HG03135 (cell line): ENCODE results near the gene AZU1.

Experiments
- ATAC-seq: cut with Tn5 transposase; IDR thresholded peaks from one replicate; pipeline ENCODE4 v1.9.1; 2021; ENCODE audit warnings: mild to moderate bottlenecking, moderate library complexity; ENCODE audit not compliant: unreplicated experiment

The AZU1 gene, protein sequence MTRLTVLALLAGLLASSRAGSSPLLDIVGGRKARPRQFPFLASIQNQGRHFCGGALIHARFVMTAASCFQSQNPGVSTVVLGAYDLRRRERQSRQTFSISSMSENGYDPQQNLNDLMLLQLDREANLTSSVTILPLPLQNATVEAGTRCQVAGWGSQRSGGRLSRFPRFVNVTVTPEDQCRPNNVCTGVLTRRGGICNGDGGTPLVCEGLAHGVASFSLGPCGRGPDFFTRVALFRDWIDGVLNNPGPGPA

DNA sequence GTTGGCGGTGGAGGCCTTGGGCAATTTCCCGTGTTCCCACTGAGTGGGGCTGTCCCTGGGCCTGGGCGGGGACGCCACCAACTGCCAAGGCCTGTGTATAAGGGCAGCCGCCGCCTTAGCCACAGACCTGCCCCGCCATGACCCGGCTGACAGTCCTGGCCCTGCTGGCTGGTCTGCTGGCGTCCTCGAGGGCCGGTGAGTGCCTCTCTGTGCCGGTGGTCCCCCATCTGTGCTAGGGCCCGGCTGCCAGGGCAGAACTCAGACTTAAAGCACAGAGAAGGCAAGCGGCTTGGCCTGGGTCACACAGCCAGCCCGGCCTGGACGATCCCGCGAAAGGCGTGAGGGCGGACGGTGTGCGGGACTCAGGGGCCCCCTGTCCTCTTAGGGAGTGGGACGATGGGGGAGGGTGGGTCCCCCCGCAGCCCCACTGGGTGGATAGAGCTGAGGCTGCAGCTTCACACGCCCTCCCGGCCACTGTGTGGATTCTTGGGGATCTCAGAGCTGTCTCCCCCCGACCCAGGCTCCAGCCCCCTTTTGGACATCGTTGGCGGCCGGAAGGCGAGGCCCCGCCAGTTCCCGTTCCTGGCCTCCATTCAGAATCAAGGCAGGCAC is at the start of gene AZU1:
TSS of gene AZU1 (plus strand) at position 128 of the 612 bp plus-strand sequence. CDS start at position 138, 10 bp downstream.
- ATAC-seq, result no peak

- no peak for ATAC-seq
Observed at GRCh38 chr19:778910-779653, 48.6 kb upstream of the AZU1 start.

DNA sequence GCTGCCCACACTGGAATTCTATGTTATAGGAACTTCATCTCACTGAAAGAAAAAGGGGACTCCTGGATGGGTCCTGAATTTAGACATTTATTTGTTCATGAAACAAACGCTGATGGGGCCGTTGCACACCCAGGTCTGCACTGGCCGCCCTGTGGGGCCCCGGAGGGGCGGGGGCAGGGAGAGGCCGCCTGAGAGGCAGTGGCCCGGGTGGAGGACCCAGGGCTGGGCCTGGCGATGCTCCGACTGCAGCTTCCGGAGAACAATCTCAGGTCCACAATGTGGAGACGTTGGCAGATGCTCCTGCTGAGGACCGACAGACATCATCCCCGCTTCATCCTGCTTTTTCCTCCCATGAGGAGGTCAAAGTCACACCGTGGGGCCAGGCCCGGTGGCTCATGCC is 46.7 kb upstream of the AZU1 start:
- no peak for ATAC-seq

DNA sequence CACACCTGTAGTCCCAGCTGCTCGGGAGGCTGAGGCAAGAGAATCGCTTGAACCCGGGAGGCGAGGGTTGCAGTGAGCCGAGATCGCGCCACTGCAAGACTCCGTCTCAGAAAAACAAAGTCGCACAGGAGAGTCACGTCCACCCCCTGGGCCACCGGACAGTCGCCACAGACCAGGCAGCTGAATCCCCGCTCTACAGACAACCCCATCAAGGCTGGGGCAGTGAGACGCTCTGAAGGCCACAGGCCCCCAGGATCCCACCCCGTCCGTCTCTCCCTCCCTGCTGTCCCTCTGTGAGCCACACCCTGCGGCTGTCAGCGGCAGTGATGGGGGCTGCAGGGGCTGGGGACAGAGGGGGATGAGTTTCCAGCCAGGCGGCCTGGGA is 45.8 kb upstream of the AZU1 start:
- no peak for ATAC-seq

DNA sequence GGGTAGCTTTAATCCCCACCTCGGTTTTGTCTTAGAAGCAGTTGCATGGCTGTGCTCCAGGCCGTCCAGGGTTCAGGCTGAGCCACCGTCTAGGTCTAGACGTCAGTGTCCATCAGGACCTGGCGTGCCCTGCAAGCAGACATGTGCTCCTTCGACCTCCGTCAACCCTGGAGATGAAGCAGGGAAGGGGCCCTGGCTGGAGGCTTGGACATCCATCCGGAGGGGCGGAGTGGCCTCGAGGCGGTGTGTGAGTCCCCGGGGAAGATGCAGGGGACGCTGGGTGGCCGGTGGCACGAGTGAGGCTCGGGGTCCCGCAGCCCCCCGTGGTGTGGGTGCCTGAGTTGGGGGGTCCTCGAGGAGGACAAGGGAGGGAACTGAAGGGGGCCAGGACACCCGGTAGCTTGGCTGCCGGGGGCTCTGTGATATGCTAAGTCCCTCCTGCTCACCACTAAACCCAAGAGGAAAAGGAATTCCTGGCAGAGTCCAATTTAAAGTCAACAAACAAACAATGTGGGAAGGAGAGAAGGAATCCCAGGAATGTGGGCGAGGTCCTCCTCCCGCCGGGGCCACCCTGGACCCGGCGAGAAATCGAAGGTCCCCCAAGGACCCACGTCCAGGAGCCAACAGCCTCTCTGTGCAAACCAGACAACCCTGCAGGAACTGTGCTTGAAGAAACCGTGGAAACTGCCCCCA is 45.3 kb upstream of the AZU1 start:
- no peak for ATAC-seq

GRCh38 chr19:782878-783668 is 44.6 kb upstream of the AZU1 start:
- no peak for ATAC-seq

GRCh38 chr19:784541-784940 is 43.1 kb upstream of the AZU1 start:
- no peak for ATAC-seq

- no peak for ATAC-seq
Observed at GRCh38 chr19:787536-787935, 40.1 kb upstream of the AZU1 start.

- no peak for ATAC-seq
Observed at GRCh38 chr19:788686-788982, 39.0 kb upstream of the AZU1 start.

- no peak for ATAC-seq
Observed at GRCh38 chr19:788983-789700, 38.5 kb upstream of the AZU1 start.

- no peak for ATAC-seq
Observed at GRCh38 chr19:789701-790060, 38.0 kb upstream of the AZU1 start.

DNA sequence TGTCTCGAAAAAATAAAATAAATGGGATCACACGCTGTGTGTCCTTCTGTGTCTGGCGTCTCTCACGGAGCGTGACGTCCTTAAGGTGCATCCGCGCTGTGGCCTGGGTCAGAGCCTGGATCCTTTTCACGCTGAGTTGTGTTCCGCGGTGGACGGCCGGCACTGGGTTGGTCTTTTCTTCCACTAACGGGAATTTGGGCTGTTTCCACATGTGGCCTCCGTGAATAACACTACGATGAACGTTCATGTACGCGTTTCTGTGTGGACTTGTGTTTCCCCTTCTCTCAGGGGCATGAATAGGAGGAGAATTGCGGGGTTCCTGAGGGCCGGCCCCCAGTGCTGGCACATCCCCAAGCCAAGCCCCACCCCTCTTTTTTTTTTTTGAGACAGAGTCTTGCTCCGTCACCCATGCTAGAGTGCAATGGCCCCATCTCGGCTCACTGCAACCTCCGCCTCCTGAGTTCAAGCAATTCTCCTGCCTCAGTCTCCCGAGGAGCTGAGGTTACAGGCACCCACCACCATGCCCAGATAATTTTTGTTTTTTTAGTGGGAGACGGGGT is 36.5 kb upstream of the AZU1 start:
- ATAC-seq, result no peak

- ATAC-seq, result no peak
Observed at GRCh38 chr19:791567-792305, 35.9 kb upstream of the AZU1 start.

GRCh38 chr19:792306-792885 is 35.2 kb upstream of the AZU1 start:
- ATAC-seq, result no peak

GRCh38 chr19:793806-794205 is 33.8 kb upstream of the AZU1 start:
- ATAC-seq, result no peak

- no peak for ATAC-seq
Observed at GRCh38 chr19:795073-795611, 32.5 kb upstream of the AZU1 start.

GRCh38 chr19:795691-796581 is 31.7 kb upstream of the AZU1 start:
- no peak for ATAC-seq
